Epithelial cell of proximal tubule (primary cell): ENCODE data around the gene DCAKD. TPM values are rescaled to one million over a fixed set of nuclear protein-coding genes. Genes with fewer than 3 reads are reported as not detected.

Experiments used
- DNase-seq: peaks from one replicate; pipeline ENCODE4 v3.0.0-alpha.2; 2011; ENCODE audit warnings: low read depth
- H3K4me3 ChIP-seq: 2 replicates; pipeline ENCODE4 v1.5.1; 2011; ENCODE audit warnings: low read depth, mild to moderate bottlenecking, low read length
- total RNA-seq: library from RNA; depleted of rRNA; stranded (reverse); fragments of >200 nt; gene quantifications from 2 replicates; pipeline ENCODE4 v1.2.3, GENCODE V29; 2015
- TF ChIP-seq, protein P1 (sequence below): conservative IDR thresholded peaks from 2 replicates; pipeline ENCODE4 v1.5.1; 2012; ENCODE audit warnings: low read depth, mild to moderate bottlenecking, low read length

The DCAKD gene
- total RNA-seq, 1 donor from 2014 or later, result 44.4 TPM

DNA sequence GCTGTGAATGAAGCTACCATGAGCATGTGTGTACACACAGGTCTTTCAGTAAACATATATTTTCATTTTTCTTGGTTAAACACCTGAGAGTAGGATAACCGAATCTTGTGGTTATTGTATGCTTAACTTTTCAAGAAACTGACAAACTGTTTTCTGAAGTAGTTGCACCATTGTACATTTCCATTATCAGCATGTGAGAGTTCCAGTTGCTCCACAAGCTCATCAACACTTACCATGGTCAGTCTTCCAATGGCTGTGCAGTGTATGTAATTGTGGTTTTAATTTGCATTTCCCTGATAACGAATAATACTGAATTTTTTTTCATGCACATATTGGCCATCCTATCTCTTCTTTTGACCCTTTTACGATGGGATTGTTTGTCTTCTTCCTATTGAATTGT is 52.0 kb downstream of the DCAKD start:
- TF ChIP-seq, protein P1, sequence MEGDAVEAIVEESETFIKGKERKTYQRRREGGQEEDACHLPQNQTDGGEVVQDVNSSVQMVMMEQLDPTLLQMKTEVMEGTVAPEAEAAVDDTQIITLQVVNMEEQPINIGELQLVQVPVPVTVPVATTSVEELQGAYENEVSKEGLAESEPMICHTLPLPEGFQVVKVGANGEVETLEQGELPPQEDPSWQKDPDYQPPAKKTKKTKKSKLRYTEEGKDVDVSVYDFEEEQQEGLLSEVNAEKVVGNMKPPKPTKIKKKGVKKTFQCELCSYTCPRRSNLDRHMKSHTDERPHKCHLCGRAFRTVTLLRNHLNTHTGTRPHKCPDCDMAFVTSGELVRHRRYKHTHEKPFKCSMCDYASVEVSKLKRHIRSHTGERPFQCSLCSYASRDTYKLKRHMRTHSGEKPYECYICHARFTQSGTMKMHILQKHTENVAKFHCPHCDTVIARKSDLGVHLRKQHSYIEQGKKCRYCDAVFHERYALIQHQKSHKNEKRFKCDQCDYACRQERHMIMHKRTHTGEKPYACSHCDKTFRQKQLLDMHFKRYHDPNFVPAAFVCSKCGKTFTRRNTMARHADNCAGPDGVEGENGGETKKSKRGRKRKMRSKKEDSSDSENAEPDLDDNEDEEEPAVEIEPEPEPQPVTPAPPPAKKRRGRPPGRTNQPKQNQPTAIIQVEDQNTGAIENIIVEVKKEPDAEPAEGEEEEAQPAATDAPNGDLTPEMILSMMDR, result no peak
- no peak overlapping the region for H3K4me3 ChIP-seq
- no peak for DNase-seq

GRCh38 chr17:44998646-44999045 is 52.8 kb downstream of the DCAKD start:
- no peak overlapping the region for H3K4me3 ChIP-seq
- DNase-seq, result no peak
- TF ChIP-seq, protein P1, result no peak

- DNase-seq, result no peak
Measured at GRCh38 chr17:44997733-44998520, 53.5 kb downstream of the DCAKD start.

GRCh38 chr17:44996304-44996703 is 55.1 kb downstream of the DCAKD start:
- TF ChIP-seq, protein P1, result no peak
- no peak overlapping the region for H3K4me3 ChIP-seq
- no peak for DNase-seq

More at GRCh38 chr17:44997733-44998520, 53.5 kb downstream of the DCAKD start:
- TF ChIP-seq, protein P1, result no peak
- no peak overlapping the region for H3K4me3 ChIP-seq

DNA sequence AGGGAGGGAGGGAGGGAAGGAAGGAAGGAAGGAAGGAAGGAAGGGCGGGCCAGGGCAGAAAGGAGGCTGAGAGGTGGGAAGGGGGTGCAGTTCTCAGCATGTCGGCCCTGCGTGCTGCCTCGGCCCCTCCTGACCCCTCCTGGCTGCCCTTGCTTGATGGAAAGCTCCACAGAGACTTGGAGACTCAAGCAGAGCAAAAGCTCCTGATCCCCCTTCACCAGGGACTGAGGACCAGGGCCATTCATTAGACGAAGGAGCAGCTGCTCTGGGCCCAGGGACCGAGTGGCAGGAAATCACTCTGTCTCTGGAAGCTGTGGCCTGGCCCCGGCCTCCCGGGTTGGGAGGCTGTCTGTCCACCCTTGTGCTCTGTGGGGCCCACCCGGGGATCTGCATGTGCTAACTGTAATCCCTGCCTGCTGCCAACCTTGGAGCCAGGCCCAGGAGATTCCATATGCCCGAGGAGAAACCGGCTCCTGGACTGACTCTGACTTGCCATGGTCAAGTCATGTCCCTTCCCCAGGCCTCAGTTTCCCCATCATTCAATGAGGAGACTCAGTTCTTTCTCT is 55.9 kb downstream of the DCAKD start:
- TF ChIP-seq, protein P1, result no peak
- DNase-seq, result no peak

DNA sequence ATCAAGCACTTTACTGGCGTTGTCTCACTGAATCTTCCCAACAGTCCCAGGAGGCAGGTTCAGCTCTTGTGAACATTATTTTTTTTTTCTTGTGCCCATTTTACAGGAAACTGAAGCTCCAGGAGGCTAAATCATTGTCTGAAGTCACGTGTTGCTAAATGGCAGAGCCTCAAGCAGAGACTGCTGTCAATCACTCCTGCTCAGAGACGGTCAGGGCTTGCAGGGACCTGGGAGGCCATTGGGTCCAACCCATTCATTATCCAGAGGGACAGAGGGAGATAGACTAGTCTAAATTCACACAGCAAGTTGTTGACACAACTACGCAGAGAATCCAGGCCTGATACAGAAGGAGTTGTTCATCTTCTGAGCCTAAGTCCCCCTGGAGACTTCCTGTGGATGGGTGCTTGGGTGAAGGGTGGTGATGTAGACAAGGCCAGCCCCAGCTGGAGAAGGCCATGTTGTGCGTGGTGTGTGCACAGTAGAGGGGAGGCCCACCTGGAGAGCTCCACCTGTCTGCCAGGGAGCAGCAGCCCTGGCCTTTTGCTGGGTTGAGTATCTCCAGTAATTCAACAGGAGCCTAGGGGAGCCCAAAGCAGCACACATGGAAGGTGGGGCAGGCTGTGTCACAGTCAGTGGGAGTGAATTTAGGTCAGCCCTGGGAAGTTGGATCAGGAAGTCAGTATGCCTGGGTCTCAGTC is 59.0 kb downstream of the DCAKD start:
- TF ChIP-seq, protein P1, result no peak
- H3K4me3 ChIP-seq, result no peak overlapping the region
- no peak for DNase-seq

More for the DNA sequence above, 55.9 kb downstream of the DCAKD start:
- H3K4me3 ChIP-seq, result no peak overlapping the region
